GM18870 (cell line): ENCODE data around the gene C6orf58.

Source experiments
- ATAC-seq: cut with Tn5 transposase; IDR thresholded peaks from one replicate; pipeline ENCODE4 v1.9.1; 2021; ENCODE audit warnings: moderate library complexity; ENCODE audit not compliant: unreplicated experiment

C6orf58 gene

DNA sequence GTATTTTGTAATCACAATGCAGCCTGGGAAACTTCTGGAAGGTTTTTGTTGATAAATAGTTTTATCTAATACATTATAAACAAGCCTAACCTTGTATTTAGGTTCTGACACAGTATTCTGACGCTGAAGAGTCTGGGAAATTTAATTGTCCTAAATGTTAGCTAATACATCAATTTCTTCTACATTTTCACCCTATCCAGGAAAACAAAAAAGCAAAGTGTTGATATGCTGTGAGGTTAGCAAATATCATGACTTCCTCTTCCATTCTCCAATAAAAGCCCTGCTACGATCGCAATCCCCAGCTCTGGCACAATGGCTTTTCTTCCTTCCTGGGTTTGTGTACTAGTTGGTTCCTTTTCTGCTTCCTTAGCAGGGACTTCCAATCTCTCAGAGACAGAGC, at the start of gene C6orf58:
C6orf58 (plus strand) TSS at position 301 of the 400 bp plus-strand sequence; CDS start at position 313, 12 bp downstream.
- no peak for ATAC-seq

DNA sequence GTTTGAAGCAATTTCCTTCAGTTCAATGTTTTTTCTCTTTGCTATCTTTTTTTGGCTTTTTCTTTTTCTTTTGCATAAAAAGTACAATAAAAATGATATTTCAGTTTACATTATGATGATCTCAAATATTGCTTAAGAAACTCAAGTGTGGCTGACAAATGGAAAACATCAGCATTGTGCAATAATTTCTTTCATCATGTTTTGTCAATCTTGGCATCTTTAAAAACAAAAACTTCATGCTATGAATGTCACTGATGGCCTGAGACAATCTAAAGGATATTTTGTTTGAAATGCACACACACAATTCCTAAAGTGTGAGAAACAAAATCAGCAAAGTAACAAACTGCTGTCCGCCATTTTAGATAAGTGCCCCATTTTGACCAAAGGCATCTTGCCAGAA, 44.0 kb upstream of the C6orf58 start:
- ATAC-seq: no peak

DNA sequence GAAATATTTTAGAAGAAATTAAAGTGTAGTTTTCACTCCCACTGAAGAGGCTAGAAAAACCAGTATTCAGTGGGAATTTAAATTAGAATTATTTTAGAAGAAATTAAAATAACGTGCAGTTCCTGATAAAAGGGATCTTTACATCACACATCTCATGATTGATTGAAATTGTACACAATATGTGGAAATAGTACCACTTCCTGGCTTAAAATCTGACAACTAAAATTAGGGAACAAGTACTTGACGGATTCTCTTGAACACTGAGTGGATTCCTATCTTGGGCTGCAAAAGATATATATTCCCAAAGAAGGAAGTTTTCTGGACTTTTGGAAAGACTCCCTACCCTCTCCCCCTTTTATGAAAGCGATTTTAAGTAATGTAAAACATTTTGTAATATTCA, 43.2 kb upstream of the C6orf58 start:
- no peak for ATAC-seq

DNA sequence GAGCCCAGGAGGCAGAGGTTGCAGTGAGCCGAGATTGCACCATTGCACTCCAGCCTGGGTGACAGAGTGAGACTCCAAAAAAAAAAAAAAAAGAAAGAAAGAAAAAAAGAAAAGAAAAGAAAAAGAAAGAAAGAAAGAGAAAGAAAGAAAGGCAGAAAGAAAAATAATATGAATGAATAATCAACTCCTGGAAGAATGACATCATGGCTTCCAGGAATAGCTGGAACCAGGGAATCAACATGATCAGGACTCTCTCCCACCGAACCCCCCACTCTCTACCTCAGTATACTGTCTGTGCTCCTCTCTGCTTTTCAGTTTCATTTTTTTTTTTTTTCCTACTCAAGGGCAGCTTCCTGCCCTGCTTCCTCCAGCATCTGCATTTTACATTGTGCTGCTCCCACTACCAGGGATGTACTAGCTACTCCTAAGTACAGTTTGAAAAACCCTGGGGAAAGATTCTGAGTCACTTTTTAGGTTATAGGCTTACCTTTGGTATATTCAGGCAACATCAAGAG, 38.2 kb upstream of the C6orf58 start:
- no peak for ATAC-seq

DNA sequence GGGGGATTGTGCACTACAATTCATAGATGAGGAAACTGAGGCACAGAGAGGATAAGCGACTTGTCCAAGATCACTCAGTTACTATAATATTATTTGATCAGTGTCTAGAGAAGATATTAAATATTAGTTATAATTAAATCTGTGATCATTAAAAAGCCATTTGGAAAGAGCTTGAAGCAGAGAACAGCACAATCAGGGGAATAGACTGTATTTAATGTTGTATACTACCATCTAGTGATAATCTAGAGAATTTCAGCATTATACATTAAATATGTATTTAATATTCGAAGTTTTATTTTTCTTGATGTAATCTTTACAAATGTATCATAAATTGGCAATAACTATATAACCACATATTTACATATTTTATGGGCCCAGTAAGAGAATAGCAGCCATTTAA, 37.7 kb upstream of the C6orf58 start:
- ATAC-seq: no peak

DNA sequence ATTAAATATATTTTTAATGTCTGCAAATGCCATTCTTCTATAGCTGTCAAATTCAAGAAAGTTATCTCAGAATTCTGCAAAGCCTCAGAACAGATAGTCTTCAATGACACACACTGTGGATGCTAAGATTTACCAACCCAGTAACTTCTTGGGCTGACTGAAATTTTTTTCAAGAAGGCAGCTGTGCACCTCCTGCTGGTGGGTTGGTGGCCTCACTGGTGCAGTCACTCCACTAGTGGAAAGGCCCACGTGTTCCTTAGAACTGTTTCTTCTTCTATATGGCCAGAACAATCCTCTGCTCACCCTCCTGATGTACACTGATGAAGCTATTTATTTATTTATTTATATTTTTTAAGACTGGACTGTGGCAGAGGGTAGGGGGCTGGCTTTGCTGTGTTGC, 29.8 kb upstream of the C6orf58 start:
- ATAC-seq: no peak

DNA sequence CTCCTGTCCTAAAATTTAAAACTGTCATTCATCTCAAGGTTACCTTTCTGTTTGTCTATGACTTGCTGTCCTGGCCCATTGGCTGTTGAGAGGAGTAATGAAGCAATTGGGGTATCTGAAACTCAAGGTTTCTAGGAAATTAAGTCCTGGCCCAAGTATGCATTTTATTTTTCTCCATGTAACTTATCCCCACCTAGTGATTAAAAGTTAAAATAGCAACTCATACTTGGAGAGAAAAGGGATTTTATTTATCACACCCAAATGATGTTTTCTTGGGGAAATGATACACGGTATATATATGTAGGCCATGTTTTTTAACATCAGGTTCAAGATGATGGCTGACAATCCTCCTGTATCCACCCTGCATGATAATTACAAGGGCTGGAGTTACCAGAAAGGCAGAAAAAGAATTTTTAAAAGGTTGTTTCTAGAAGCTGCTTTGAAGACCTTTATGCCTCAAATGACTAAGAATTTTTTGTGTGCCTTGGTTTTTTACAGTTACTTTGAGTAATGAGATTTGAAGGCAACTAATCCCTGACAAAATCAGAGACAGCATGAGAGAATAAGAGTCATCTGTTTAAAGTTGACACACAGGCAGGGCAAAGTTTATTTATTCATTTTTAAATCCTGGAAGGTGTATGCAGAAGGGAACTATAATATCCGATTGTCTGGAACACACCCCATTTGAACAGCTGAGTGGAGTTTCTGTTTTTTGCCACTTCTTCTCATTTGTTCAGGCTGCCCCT, 28.9 kb upstream of the C6orf58 start:
- no peak for ATAC-seq

DNA sequence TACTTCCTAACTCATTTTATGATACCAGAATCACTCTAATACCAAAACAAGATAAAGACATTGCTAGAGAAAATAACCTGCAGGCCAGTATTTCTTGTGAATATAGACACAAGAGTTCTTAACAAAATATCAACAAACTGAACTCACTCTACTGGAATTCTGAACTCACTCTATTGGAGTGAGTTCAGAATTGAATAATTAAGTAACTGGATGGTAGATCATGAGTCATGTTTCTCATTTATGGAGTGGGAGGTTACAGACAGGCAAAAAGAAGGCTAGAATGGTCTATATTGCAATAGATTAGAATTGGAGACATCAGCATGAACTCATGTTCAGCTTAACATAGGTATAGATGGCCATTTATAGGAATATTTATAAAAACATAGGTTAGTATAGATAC, 26.6 kb upstream of the C6orf58 start:
- ATAC-seq: no peak

DNA sequence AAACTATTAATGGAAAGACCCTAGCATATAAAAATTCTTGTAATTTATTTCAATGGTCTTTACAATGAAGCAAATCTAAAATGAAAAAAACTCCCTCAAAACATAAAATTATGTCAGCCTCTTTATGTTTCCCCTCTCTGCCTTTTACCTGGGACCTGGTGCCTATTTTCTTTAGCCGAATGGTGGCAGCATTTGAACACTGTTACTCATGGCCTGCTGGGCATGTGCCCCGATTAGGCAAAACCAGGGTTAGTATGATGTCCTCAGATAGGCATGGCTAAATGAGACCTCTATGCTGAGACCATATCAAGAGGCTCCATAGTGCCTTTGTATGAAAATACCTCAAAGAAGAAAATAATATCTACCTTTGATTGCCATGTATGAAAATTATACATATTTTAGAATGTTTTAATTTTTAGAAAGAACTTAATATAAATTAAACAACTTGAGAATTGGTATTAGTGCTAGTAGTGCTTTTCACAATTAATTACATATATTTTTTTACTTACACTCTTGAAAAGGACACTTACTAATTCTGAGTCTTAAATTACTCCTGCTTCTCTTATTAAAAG, 22.5 kb upstream of the C6orf58 start:
- peak; percentile 84 for ATAC-seq

DNA sequence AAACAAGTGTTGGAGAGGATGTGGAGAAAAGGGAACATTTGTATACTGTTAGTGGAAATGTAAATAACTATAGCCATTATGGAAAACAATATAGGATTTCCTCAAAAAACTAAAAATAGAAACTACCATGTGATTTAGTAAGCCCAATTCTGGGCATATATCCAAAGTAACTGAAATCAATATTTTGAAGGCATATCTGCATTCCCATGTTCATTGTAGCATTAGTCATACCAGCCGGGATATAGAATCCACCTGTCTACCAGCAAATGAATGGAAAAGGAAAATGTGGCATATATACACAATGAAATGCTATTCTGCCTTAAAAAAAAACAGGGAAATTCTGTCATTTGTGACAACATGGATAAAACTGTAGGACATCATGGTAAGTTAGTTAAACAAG, 15.3 kb upstream of the C6orf58 start:
- no peak for ATAC-seq

DNA sequence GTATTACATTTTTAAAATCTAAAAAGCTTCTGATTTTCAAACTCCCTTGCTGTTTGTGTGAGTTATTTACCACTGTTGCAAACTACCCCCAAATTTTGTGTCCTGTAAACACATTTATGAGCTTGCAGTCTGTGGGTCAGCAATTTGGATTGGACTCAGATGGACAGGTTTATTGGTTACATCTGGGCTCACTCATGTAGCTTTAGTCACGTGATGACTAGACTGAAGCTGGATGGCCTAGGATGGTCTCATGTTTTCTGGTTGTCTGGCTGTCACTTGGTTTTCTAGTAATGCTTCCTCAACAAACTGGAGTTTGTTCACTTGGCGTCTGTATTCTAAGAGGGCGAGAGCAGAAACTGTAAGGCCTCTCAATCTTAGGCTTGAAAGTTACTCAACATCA, 12.2 kb upstream of the C6orf58 start:
- no peak for ATAC-seq

DNA sequence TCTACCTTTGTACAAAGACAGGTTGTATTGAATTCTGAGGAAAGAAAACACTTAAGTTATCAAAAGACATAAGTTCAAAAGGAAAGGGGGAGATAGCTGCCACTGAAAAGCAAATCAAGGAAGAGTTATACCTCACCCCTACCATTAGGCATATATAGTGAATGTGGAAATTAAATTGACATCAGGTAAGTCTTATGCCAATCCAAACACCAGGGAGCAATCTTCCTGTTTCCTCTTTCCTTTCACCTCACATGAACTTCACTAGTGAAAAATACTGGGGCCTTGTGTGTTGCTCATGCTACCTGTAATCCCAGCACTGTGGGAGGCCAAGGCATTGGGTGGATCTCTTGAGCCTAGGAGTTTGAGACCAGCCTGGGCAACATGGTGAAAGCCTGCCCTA, 10.9 kb upstream of the C6orf58 start:
- ATAC-seq: no peak

DNA sequence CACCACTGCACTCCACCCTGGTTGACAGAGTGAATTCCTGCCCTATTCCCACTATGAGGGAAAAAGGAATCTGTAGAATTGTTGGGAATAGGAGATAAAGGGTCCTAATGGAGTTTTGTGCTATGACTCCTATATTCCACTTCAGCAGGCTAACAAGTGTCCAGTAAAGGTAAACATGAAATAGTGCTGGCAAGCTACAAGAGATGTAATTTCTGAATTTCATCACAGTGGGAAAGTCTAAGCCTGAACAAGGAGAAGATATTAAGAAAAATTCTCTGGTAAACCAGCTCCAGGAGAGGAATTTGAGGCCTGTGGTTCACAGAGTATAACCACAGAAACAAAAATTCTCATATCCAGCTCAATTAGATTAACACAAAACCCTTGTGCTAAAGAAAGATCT, 10.3 kb upstream of the C6orf58 start:
- ATAC-seq: no peak

DNA sequence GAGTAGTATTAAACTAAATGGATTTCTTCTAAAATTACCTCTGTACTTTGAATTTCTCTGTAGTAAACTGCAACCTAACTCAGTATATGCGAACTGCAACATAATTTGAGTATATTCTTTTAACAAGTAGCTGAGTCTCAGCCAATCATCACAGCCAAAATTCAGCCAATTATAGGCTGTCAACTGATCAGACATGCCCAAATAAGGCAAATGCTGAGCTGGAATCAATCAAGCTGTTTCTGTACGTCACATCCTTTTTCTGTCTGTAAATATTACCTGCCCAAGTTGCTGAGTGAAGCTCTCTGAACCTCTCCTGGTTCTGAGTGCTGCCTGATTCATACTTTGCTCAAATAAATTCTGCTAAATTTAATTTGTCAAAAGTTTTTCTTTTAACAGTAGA, 9.5 kb upstream of the C6orf58 start:
- no peak for ATAC-seq

DNA sequence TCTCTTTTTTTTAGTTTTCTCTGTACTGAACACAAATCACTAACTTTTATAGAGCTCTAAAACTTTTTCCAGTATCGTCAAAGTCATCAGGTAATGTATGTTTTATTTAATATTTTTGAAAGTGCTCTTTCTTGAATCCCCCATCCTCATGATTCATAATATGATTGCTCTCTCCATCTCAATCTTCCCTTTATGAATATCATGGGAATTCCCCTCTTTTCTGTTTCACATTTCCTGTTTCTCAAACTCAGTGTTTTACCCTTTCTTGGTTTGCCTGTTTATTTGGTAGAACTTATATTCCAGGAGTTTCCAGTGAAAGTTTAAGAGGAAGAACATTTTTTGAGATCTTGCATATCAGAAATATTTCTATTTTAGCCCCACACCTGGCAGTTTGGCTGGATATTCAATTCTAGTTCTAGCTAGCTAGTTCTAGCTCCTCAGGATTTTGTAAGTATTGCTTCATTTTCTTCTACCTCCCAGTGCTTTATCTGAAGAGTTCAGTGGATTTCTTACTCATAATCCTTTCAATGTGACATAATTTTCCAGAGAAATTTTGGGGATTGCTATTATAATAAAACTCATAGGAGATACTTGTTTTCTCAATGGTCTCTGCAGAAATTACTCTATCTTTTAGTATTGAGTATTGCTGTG, 6.1 kb upstream of the C6orf58 start:
- peak; percentile 95 for ATAC-seq

DNA sequence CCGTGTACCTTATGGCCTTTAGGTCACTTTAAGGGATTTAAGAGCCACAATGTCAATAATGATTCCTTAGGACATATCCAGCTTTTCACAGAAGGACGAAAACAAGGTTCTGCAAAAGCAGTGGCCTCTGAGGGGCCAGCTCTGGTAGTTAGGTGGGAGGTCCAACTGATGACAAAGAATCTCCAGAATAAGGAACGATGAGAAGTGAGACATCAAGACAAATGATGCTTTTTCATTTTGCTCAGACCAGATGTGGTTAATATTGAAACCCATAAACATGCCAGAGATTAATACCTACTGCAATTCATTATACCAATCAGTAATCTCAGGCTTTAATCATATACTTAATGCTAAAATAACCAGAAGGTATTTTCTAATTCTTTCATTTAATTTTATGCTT, 1.9 kb downstream of the C6orf58 start:
- ATAC-seq: no peak

DNA sequence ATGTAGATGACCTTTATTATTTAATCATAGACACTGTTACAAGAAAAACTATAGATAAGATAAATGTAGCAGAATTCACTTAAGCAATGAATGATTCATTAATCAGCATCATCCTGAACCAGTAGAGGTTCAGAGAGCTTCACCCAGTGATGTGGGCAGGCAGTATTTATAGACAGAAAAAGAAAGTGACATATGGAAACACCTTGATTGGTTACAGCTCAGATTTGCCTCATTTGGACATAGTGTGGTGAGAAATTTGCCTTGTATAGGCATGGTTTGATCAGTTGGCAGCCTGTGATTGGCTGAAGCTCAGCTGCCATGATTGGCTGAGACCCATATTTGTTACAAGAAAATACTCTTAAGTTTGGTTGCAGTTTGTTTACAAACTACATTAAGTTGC, 4.6 kb downstream of the C6orf58 start:
- no peak for ATAC-seq

DNA sequence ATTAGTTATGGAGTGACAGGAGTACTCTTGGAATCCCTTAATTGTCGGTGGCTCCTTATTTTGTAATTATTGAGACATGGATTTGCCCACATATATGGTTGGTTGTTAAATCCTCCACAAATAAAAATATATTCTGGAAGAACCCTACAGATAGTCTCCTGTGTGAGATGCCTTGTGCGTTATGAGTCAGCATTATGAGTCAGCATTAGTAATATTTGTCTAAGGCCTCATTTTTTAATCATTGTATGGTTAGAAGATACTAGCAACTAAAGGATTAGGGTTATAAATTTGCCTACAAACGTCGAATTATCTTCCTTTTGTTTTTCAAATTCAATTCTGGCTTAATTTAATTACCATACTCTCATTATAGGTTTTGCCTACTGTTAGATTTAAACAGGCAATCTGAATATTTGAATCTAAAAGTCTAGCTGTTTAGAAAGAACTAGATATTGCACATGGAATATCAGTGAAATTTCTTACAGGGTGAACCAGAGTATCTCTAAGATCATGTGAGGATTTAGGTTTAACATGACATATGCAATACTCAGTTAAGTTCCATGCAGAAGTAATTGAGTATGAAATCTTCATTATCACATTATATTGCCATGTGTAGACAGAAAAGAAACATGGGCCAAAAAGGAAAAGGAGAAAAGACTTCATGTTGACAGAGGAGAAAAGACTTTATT, 5.9 kb downstream of the C6orf58 start:
- ATAC-seq: peak; percentile 66

DNA sequence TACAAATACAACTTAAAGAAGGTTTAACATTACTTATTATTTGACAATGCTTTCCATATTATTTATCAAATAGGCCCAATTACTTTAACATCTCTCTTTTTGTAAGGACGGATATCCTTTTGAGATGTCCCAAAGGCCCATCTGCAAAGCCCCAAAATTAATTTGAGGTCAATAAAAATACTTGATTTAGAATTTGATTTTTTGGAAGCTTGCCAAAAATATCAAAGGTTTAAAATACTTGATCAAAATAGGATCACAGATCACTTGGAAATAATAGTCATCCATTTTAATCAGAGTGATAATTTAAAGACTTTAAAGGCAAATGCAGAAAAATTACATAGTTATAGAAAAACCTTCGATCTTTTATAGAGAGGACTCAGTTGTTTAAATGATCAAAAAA, 8.1 kb downstream of the C6orf58 start:
- ATAC-seq: no peak

DNA sequence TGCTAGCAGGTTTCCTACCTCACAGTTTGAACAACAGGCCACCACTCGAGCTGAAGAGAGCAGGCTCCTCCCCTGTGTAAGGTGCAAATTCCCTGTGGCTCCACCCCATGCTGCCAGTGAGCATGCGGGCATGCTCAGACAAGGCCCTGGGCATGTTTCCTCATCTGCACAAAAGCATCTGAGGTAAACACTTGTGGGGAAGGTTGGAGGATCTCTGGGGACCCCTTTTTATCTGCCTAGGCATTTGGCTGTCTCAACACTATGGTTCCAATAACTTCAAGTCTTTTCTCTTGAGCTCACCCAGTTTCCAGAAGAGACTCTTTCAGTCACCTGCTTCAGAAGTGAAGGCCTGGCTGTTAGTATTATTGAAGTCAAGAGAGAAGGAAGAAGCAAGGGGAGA, 9.4 kb downstream of the C6orf58 start:
- no peak for ATAC-seq

DNA sequence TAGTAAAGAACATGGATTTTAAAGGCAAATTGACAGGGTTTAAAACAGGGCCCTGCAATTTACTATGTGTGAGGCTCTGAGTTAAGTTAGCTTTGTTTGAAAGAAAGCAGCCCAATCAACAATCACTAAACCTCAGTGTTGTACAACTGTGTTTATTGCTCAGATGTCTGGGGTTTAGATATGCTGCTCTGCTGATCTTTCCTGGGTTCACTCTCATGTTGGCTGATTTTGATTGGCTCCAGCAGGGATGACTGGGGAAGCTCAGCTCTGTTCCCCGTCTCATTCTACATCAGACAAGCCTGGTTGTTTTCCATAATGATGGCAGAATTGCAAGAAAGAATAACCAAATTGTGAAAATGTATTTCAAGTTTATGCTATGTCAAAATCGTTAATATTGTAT, 10.9 kb downstream of the C6orf58 start:
- ATAC-seq: no peak

DNA sequence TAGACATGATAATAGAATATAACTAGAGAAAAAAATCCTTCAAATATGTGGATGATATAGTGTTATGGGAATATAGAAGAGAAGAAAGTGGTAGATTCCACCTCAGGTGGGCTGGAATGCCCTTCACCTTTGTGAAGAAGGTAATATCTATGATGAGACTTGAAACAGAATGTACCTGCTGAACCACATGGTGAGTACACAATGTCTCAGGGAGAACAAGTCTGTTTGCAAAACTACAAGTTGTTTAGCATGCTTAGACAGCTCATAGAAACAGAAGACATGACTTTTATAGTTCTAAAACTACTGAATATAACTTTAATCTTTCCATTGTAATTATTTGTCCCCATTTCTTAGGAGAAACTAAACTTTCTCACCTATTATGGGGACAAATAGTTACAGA, 12.2 kb downstream of the C6orf58 start:
- ATAC-seq: no peak
